Activated CD4-positive, alpha-beta memory T cell treated with anti-CD3 and anti-CD28 coated beads, Interleukin-2, amount 10 ng/mL, durations not matched to agents 7 days and 5 days (primary cell): Measurements from ENCODE around the gene TMEM108. TPM values are rescaled to one million over a fixed set of nuclear protein-coding genes. Genes with fewer than 3 reads are reported as not detected.

Source experiments
- CTCF ChIA-PET: fragments of 350-600 bp; sonication (Branson Sonifier 250); formaldehyde crosslinking; loops from one replicate; lab custom pipeline; 2021; ENCODE audit warnings: antibody characterized with exemption, inconsistent platforms; lab: Charles Lee
- POLR2A ChIA-PET: fragments of 350-600 bp; sonication (Branson Sonifier 250); formaldehyde crosslinking; loops from one replicate; lab custom pipeline; 2021; ENCODE audit warnings: antibody characterized with exemption; lab: Charles Lee
- DNase-seq: peaks from one replicate; pipeline ENCODE4 v3.0.0-alpha.2; 2020
- H3K27ac Mint-ChIP-seq: one replicate; pipeline ENCODE4 v1.8.0; 2021; ENCODE audit warnings: mild to moderate bottlenecking, mixed read lengths
- H3K27me3 Mint-ChIP-seq: one replicate; pipeline ENCODE4 v1.8.0; 2021; ENCODE audit warnings: mixed read lengths
- H3K36me3 Mint-ChIP-seq: one replicate; pipeline ENCODE4 v1.8.0; 2021; ENCODE audit warnings: low read depth, mixed read lengths
- H3K4me1 Mint-ChIP-seq: one replicate; pipeline ENCODE4 v1.8.0; 2021; ENCODE audit warnings: mixed read lengths
- H3K4me3 Mint-ChIP-seq: one replicate; pipeline ENCODE4 v1.8.0; 2021; ENCODE audit warnings: mild to moderate bottlenecking, mixed read lengths
- H3K9me3 Mint-ChIP-seq: one replicate; pipeline ENCODE4 v1.8.0; 2021; ENCODE audit warnings: mixed read lengths
- total RNA-seq, 2 experiments: library from RNA; stranded (reverse); gene quantifications; one replicate each; pipeline ENCODE4 v1.2.3, GENCODE V29; 2021

TMEM108 gene
- total RNA-seq, 2 experiments from 2014 or later = not detected

GRCh38 chr3:133112666-133113065 is 74.5 kb downstream of the TMEM108 start:
- DNase-seq = no peak
- ChIA-PET CTCF (no interaction called here), POLR2A (no interaction called here)
- Mint-ChIP-seq H3K27ac (no peak overlapping the region), H3K9me3 (no peaks in the 10 kb centered on the region), H3K36me3 (no peaks in the 10 kb centered on the region), H3K4me3 (no peak overlapping the region), H3K27me3 (peaks cover 5% of the 10 kb centered on the region), H3K4me1 (no peaks in the 10 kb centered on the region)

GRCh38 chr3:133113526-133113925 is 75.3 kb downstream of the TMEM108 start:
- Mint-ChIP-seq H3K9me3 (no peaks in the 10 kb centered on the region), H3K27me3 (peaks cover 5% of the 10 kb centered on the region), H3K4me1 (no peaks in the 10 kb centered on the region), H3K27ac (no peak overlapping the region), H3K4me3 (no peak overlapping the region), H3K36me3 (no peaks in the 10 kb centered on the region)
- CTCF ChIA-PET = no interaction called here
- POLR2A ChIA-PET = no interaction called here
- DNase-seq = no peak

- POLR2A ChIA-PET = no interaction called here
- H3K27ac Mint-ChIP-seq = no peak overlapping the region
- no peaks in the 10 kb centered on the region for H3K4me1 Mint-ChIP-seq
- no peak for DNase-seq
- no peaks in the 10 kb centered on the region for H3K9me3 Mint-ChIP-seq
- peaks cover 5% of the 10 kb centered on the region for H3K27me3 Mint-ChIP-seq
- CTCF ChIA-PET = no interaction called here
- H3K4me3 Mint-ChIP-seq = no peak overlapping the region
- no peaks in the 10 kb centered on the region for H3K36me3 Mint-ChIP-seq
Observed at GRCh38 chr3:133113927-133114597, 75.9 kb downstream of the TMEM108 start.

GRCh38 chr3:133115176-133115575 is 77.0 kb downstream of the TMEM108 start:
- POLR2A ChIA-PET = no interaction called here
- DNase-seq = no peak
- Mint-ChIP-seq H3K4me3 (no peak overlapping the region), H3K36me3 (no peaks in the 10 kb centered on the region), H3K4me1 (no peaks in the 10 kb centered on the region), H3K27me3 (peaks cover 5% of the 10 kb centered on the region), H3K27ac (no peak overlapping the region), H3K9me3 (no peaks in the 10 kb centered on the region)
- CTCF ChIA-PET = no interaction called here

GRCh38 chr3:133117342-133117741 is 79.2 kb downstream of the TMEM108 start:
- Mint-ChIP-seq H3K36me3 (no peaks in the 10 kb centered on the region), H3K4me3 (no peak overlapping the region), H3K27me3 (peaks cover 2% of the 10 kb centered on the region), H3K4me1 (no peaks in the 10 kb centered on the region), H3K27ac (no peak overlapping the region), H3K9me3 (no peaks in the 10 kb centered on the region)
- ChIA-PET CTCF (no interaction called here), POLR2A (no interaction called here)
- no peak for DNase-seq

- H3K4me1 Mint-ChIP-seq = no peaks in the 10 kb centered on the region
- ChIA-PET CTCF (no interaction called here), POLR2A (no interaction called here)
- no peaks in the 10 kb centered on the region for H3K36me3 Mint-ChIP-seq
- no peak overlapping the region for H3K4me3 Mint-ChIP-seq
- H3K27ac Mint-ChIP-seq = no peak overlapping the region
- no peak for DNase-seq
- no peaks in the 10 kb centered on the region for H3K27me3 Mint-ChIP-seq
- H3K9me3 Mint-ChIP-seq = no peaks in the 10 kb centered on the region
Observed at GRCh38 chr3:133119176-133119575, 81.0 kb downstream of the TMEM108 start.

GRCh38 chr3:133121450-133121849 is 83.3 kb downstream of the TMEM108 start:
- no peak overlapping the region for H3K27ac Mint-ChIP-seq
- no peak for DNase-seq
- no peaks in the 10 kb centered on the region for H3K4me1 Mint-ChIP-seq

DNA sequence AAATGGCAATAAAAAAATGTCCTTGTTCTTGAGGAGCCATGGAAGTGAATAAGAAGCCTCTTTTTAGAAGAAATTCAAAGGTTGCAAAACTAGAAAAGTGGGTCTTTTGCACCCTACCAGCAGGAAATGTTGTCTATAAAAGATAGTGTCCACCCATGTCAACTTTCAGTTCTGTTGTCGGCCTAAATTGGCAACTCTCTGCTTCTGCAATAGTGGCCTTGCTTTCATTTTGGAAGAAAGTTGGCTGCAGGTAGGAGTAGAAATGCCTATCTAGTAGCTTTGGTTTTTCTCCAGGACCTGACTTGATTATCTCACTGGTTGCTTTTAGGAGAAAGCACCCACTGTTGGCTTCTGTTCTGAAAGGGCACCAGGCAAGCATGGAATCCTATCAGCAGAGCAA is 85.4 kb downstream of the TMEM108 start:
- Mint-ChIP-seq H3K4me3 (no peak overlapping the region), H3K36me3 (no peaks in the 10 kb centered on the region), H3K4me1 (no peaks in the 10 kb centered on the region), H3K27me3 (peaks cover 5% of the 10 kb centered on the region), H3K9me3 (no peaks in the 10 kb centered on the region), H3K27ac (no peak overlapping the region)
- CTCF ChIA-PET = interaction anchor here (0.8 kb wide), 1 partner anchor 33 kb away, joined by 3 read pairs; no protein-coding TSS in a partner anchor
- POLR2A ChIA-PET = no interaction called here
- no peak for DNase-seq

More at GRCh38 chr3:133121450-133121849, 83.3 kb downstream of the TMEM108 start:
- CTCF ChIA-PET = no interaction called here
- peaks cover 5% of the 10 kb centered on the region for H3K27me3 Mint-ChIP-seq
- no peaks in the 10 kb centered on the region for H3K9me3 Mint-ChIP-seq
- H3K4me3 Mint-ChIP-seq = no peak overlapping the region
- POLR2A ChIA-PET = no interaction called here
- H3K36me3 Mint-ChIP-seq = no peaks in the 10 kb centered on the region

GRCh38 chr3:133124511-133124910 is 86.3 kb downstream of the TMEM108 start:
- H3K9me3 Mint-ChIP-seq = no peaks in the 10 kb centered on the region
- H3K27ac Mint-ChIP-seq = no peak overlapping the region
- no peaks in the 10 kb centered on the region for H3K4me1 Mint-ChIP-seq
- H3K36me3 Mint-ChIP-seq = no peaks in the 10 kb centered on the region
- POLR2A ChIA-PET = no interaction called here
- CTCF ChIA-PET = no interaction called here
- H3K27me3 Mint-ChIP-seq = peaks cover 5% of the 10 kb centered on the region
- no peak overlapping the region for H3K4me3 Mint-ChIP-seq
- no peak for DNase-seq

DNA sequence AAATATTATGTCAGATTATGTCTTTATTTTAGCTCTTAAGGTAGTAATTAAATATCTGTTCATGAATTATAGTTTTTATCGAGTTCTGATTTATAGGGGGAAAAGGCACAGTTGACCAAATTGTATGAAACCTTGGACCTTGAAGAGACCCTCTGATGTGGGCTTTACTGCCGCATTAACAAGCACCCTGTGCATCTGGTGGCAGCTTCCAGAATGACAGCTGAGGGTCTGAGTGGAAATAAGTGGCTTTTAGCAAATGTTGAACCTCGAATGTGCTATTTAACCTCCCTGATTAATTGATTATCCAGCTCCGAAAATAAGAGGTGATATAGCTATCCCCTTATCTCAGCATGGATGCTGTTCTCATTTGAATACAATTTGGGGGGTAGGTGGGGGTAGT is 87.0 kb downstream of the TMEM108 start:
- Mint-ChIP-seq H3K9me3 (no peaks in the 10 kb centered on the region), H3K27ac (no peak overlapping the region), H3K27me3 (peaks cover 5% of the 10 kb centered on the region), H3K4me3 (no peak overlapping the region), H3K4me1 (no peaks in the 10 kb centered on the region), H3K36me3 (no peaks in the 10 kb centered on the region)
- no peak for DNase-seq
- ChIA-PET POLR2A (no interaction called here), CTCF (no interaction called here)

GRCh38 chr3:133125802-133126201 is 87.6 kb downstream of the TMEM108 start:
- CTCF ChIA-PET = no interaction called here
- Mint-ChIP-seq H3K27me3 (peaks cover 5% of the 10 kb centered on the region), H3K27ac (no peak overlapping the region), H3K4me1 (no peaks in the 10 kb centered on the region), H3K4me3 (no peak overlapping the region), H3K36me3 (no peaks in the 10 kb centered on the region), H3K9me3 (no peaks in the 10 kb centered on the region)
- POLR2A ChIA-PET = no interaction called here
- no peak for DNase-seq

GRCh38 chr3:133127381-133127780 is 89.2 kb downstream of the TMEM108 start:
- CTCF ChIA-PET = no interaction called here
- H3K9me3 Mint-ChIP-seq = no peaks in the 10 kb centered on the region
- POLR2A ChIA-PET = no interaction called here
- no peaks in the 10 kb centered on the region for H3K4me1 Mint-ChIP-seq
- no peak for DNase-seq
- no peak overlapping the region for H3K27ac Mint-ChIP-seq
- H3K36me3 Mint-ChIP-seq = no peaks in the 10 kb centered on the region
- H3K27me3 Mint-ChIP-seq = peaks cover 5% of the 10 kb centered on the region
- no peak overlapping the region for H3K4me3 Mint-ChIP-seq

GRCh38 chr3:133130168-133130567 is 92.0 kb downstream of the TMEM108 start:
- POLR2A ChIA-PET = no interaction called here
- H3K4me3 Mint-ChIP-seq = no peak overlapping the region
- CTCF ChIA-PET = no interaction called here
- H3K4me1 Mint-ChIP-seq = no peaks in the 10 kb centered on the region
- H3K27me3 Mint-ChIP-seq = no peaks in the 10 kb centered on the region
- H3K36me3 Mint-ChIP-seq = no peaks in the 10 kb centered on the region
- H3K27ac Mint-ChIP-seq = no peak overlapping the region
- no peak for DNase-seq
- no peaks in the 10 kb centered on the region for H3K9me3 Mint-ChIP-seq

GRCh38 chr3:133135306-133135705 is 97.1 kb downstream of the TMEM108 start:
- Mint-ChIP-seq H3K27me3 (no peaks in the 10 kb centered on the region), H3K4me1 (no peaks in the 10 kb centered on the region), H3K27ac (no peak overlapping the region), H3K36me3 (no peaks in the 10 kb centered on the region), H3K9me3 (no peaks in the 10 kb centered on the region), H3K4me3 (no peak overlapping the region)
- DNase-seq = no peak
- CTCF ChIA-PET = interaction anchor here (0.6 kb wide), 1 partner anchor 42 kb away, joined by 3 read pairs; no protein-coding TSS in a partner anchor
- POLR2A ChIA-PET = no interaction called here
